HepG2 (cell line): Measurements from ENCODE around the gene SLC22A23. TPM values are rescaled to one million over a fixed set of nuclear protein-coding genes. Genes with fewer than 3 reads are reported as not detected.

Source experiments
- AKNA ChIP-seq: sonication (generic); formaldehyde crosslinking; IDR thresholded peaks from 2 replicates; pipeline ENCODE4 v1.4.0; 2020; ENCODE audit warnings: missing genetic modification reagents, borderline replicate concordance
- ARNT2 ChIP-seq: sonication (generic); formaldehyde crosslinking; IDR thresholded peaks from 2 replicates; pipeline ENCODE4 v1.8.0; 2022; ENCODE audit warnings: mild to moderate bottlenecking, low read depth, missing genetic modification reagents, moderate library complexity
- CREB3 ChIP-seq: sonication (generic); formaldehyde crosslinking; IDR thresholded peaks from 2 replicates; pipeline ENCODE4 v1.5.0; 2020; ENCODE audit warnings: missing genetic modification reagents
- DR1 ChIP-seq: sonication (generic); formaldehyde crosslinking; IDR thresholded peaks from 2 replicates; pipeline ENCODE4 v1.8.0; 2021; ENCODE audit warnings: mild to moderate bottlenecking, missing genetic modification reagents, inconsistent platforms
- EHMT2 ChIP-seq: fragments of 200-600 bp; sonication (generic); IDR thresholded peaks from 2 replicates; pipeline ENCODE4 v1.7.0; 2017; ENCODE audit warnings: antibody characterized with exemption, low read depth, low read length, borderline replicate concordance
- GTF2F1 ChIP-seq: fragments of 150-350 bp; IDR thresholded peaks from 2 replicates; pipeline ENCODE4 v1.6.1; 2014; ENCODE audit warnings: low read length
- HNF1B ChIP-seq: sonication (generic); formaldehyde crosslinking; IDR thresholded peaks from 2 replicates; pipeline ENCODE4 v1.5.1; 2020; ENCODE audit warnings: mild to moderate bottlenecking, moderate library complexity, missing genetic modification reagents
- KDM3A ChIP-seq: IDR thresholded peaks from 2 replicates; pipeline ENCODE4 v1.6.1; 2018; ENCODE audit warnings: low read depth, missing compliant biosample characterization
- MAF1 ChIP-seq: sonication (generic); formaldehyde crosslinking; IDR thresholded peaks from 2 replicates; pipeline ENCODE4 v1.5.0; 2020; ENCODE audit warnings: missing genetic modification reagents, borderline replicate concordance
- MLX ChIP-seq: IDR thresholded peaks from 2 replicates; pipeline ENCODE4 v1.6.1; 2016
- NFIC ChIP-seq: IDR thresholded peaks from 2 replicates; pipeline ENCODE4 v1.6.1; 2012; ENCODE audit warnings: mild to moderate bottlenecking, low read length, inconsistent platforms
- NFKBIZ ChIP-seq: IDR thresholded peaks from 2 replicates; pipeline ENCODE4 v1.6.1; 2018; ENCODE audit warnings: missing genetic modification reagents, missing compliant biosample characterization
- PCBP2 ChIP-seq: fragments of 200-400 bp; formaldehyde crosslinking; optimal IDR thresholded peaks from 2 replicates; pipeline ENCODE3; 2018; ENCODE audit warnings: low read length, low read depth; ENCODE audit not compliant: poor library complexity, severe bottlenecking
- POLR2AphosphoS2 ChIP-seq: IDR thresholded peaks from 2 replicates; pipeline ENCODE4 v1.6.1; 2011; ENCODE audit warnings: low read depth, low read length, improper control_type of control experiment
- RAD21 ChIP-seq: fragments of 450-650 bp; formaldehyde crosslinking; IDR thresholded peaks from 2 replicates; pipeline ENCODE4 v1.5.0; 2020; ENCODE audit warnings: mild to moderate bottlenecking
- SMYD3 ChIP-seq: sonication (generic); formaldehyde crosslinking; IDR thresholded peaks from 2 replicates; pipeline ENCODE4 v1.8.1; 2023; ENCODE audit warnings: mild to moderate bottlenecking, missing genetic modification reagents
- WIZ ChIP-seq: sonication (generic); formaldehyde crosslinking; IDR thresholded peaks from 2 replicates; pipeline ENCODE4 v1.5.1; 2020; ENCODE audit warnings: mild to moderate bottlenecking, missing genetic modification reagents
- ZMYM3 ChIP-seq: sonication (generic); formaldehyde crosslinking; IDR thresholded peaks from 2 replicates; pipeline ENCODE4 v1.5.1; 2020; ENCODE audit warnings: mild to moderate bottlenecking, missing genetic modification reagents
- ZNF138 ChIP-seq: sonication (generic); formaldehyde crosslinking; IDR thresholded peaks from 2 replicates; pipeline ENCODE4 v1.5.0; 2020; ENCODE audit warnings: mild to moderate bottlenecking, low read depth, missing genetic modification reagents
- ZNF331 ChIP-seq: sonication (generic); formaldehyde crosslinking; IDR thresholded peaks from 2 replicates; pipeline ENCODE4 v1.4.0; 2020; ENCODE audit warnings: missing genetic modification reagents
- ZNF337 ChIP-seq: sonication (generic); formaldehyde crosslinking; IDR thresholded peaks from 2 replicates; pipeline ENCODE4 v1.5.1; 2020; ENCODE audit warnings: missing genetic modification reagents, low read depth, mild to moderate bottlenecking, borderline replicate concordance
- ZNF614 ChIP-seq: IDR thresholded peaks from 2 replicates; pipeline ENCODE4 v1.6.1; 2018; ENCODE audit warnings: missing biosample characterization, missing genetic modification reagents, inconsistent platforms, borderline replicate concordance
- polyA plus RNA-seq, 8 experiments: library from polyadenylated mRNA; depleted of rRNA in 3 of 8; stranded (reverse) in 7 of 8; unstranded in 1 of 8; fragments of >200 nt; fragmentation: Illumina TruSeq in 4 of 8; extraction: Trizol in 4 of 8; gene quantifications; 2 replicates each; pipeline versions ENCODE4 v1.2.1 to v1.2.3, GENCODE V29; 2011 to 2016; ENCODE audit warnings: low read depth in 4 of 8, missing spikeins in 1 of 8, mixed read lengths in 1 of 8; ENCODE audit not compliant: insufficient read depth in 1 of 8
- total RNA-seq, 5 experiments: library from RNA; depleted of rRNA; stranded (reverse); fragments of >200 nt; fragmentation: Illumina TruSeq; extraction: Trizol; gene quantifications; 2 replicates each; pipeline ENCODE4 v1.2.3, GENCODE V29; 2016; ENCODE audit warnings: low read depth in 1 of 5

Gene SLC22A23
- total and polyA plus RNA-seq, 2 of the 13 experiments (the other 11 are each of a cell fraction or from before 2014, with no cell fraction given), result 11.8 to 17.5 TPM

- TF ChIP-seq DR1 (CRISPR knock-in tag) (no peak), EHMT2 (no peak), ZMYM3 (CRISPR knock-in tag) (peak; percentile 62; the same call in 1 of the 2 replicates), ZNF337 (CRISPR knock-in tag) (no peak), AKNA (CRISPR knock-in tag) (no peak), ZNF331 (CRISPR knock-in tag) (peak; percentile 56; the same call in 1 of the 2 replicates), RAD21 (CRISPR knock-in tag) (peak; percentile 84), GTF2F1 (no peak), SMYD3 (CRISPR knock-in tag) (peak; percentile 25; the same call in 1 of the 2 replicates), HNF1B (CRISPR knock-in tag) (peak; percentile 85), NFIC (peak; percentile 59), ZNF614 (peak; percentile 58; the same call in 1 of the 2 replicates), WIZ (CRISPR knock-in tag) (peak; percentile 77; the same call in 1 of the 2 replicates), CREB3 (no peak), PCBP2 (no peak), MLX (no peak), POLR2AphosphoS2 (no peak), KDM3A (CRISPR knock-in tag) (0 out of 2 replicates have a peak, but pooled peaks have one; percentile 30), ZNF138 (CRISPR knock-in tag) (no peak), MAF1 (CRISPR knock-in tag) (no peak), NFKBIZ (CRISPR knock-in tag) (no peak), ARNT2 (CRISPR knock-in tag) (no peak)
Measured at GRCh38 chr6:3410385-3411360, 46.2 kb downstream of the SLC22A23 start (continued).
